Measurements from ENCODE around the gene MARCOL.
A peak's percentile ranks its signal among the peaks of the same experiment; 100 is the strongest.
"Not testable (repeated sequence)": the region's sequence is repeated elsewhere in the genome, so short reads cannot be mapped to it uniquely, and the experiment has no call there.

MARCOL gene

DNA sequence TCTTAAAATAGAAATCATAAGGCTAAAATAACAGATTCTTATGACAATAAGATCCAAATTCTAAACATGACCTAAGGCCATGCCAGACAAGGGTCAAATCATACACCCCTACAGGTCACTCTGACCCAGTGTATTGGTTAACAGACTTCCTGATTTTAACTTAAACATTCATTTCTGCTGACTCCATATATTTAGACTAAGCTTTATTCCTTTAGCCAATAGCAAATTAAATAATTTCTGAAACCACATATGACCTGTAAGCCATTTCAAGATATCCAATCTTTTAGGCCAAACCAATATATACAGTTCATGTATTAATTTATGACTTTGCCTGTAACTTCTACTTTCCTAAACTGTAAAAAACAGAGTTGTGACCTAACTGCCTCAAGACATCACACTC, 22.9 kb downstream of the MARCOL start:
- no peaks in the 10 kb centered on the region for H3K79me2 ChIP-seq (ENCODE audit: control insufficient read depth, insufficient read depth, low read length, poor library complexity)
- H4K8ac ChIP-seq (ENCODE audit: low read depth, low read length) = no peak overlapping the region
- no peak overlapping the region for H2AFZ ChIP-seq (ENCODE audit: insufficient read depth, low read length, poor library complexity)
- no peaks in the 10 kb centered on the region for H3K36me3 ChIP-seq (ENCODE audit: control insufficient read depth in 1 of 2, insufficient read depth in 2 of 2, low read length in 2 of 2)
- H3K79me1 ChIP-seq (ENCODE audit: low read length) = no peaks in the 10 kb centered on the region
- H2BK120ac ChIP-seq (ENCODE audit: insufficient read depth, low read length, poor library complexity) = no peak overlapping the region
- H3K18ac ChIP-seq (ENCODE audit: low read length) = no peak overlapping the region
- H3K27me3 ChIP-seq (ENCODE audit: insufficient read depth, low read length) = no peaks in the 10 kb centered on the region
- H3K27ac ChIP-seq (ENCODE audit: low read depth, low read length) = no peak overlapping the region
- H3K4me2 ChIP-seq (ENCODE audit: low read length) = no peak overlapping the region
- H3K4ac ChIP-seq (ENCODE audit: low read depth, low read length) = no peak overlapping the region
- H2AK5ac ChIP-seq (ENCODE audit: low read length) = no peak overlapping the region
- no peak overlapping the region for H3K23ac ChIP-seq (ENCODE audit: low read length)
- H2BK12ac ChIP-seq (ENCODE audit: low read length) = no peak overlapping the region
- H2BK5ac ChIP-seq (ENCODE audit: low read depth, low read length, poor library complexity) = no peak overlapping the region
- no peaks in the 10 kb centered on the region for H3K4me1 ChIP-seq (ENCODE audit: control insufficient read depth in 1 of 2, insufficient read depth in 2 of 2, low read length in 2 of 2)
- H3K9ac ChIP-seq (ENCODE audit: low read length) = no peak overlapping the region
- no peak for DNase-seq
- no peak overlapping the region for H3K4me3 ChIP-seq (ENCODE audit: low read depth, low read length)
- no peak overlapping the region for H4K91ac ChIP-seq (ENCODE audit: low read depth, low read length)
- no peak overlapping the region for H3K14ac ChIP-seq (ENCODE audit: low read length)
- no peaks in the 10 kb centered on the region for H3K9me3 ChIP-seq (ENCODE audit: insufficient read depth, low read depth, low read length)
- H4K12ac ChIP-seq (ENCODE audit: low read depth, low read length) = no peak overlapping the region

DNA sequence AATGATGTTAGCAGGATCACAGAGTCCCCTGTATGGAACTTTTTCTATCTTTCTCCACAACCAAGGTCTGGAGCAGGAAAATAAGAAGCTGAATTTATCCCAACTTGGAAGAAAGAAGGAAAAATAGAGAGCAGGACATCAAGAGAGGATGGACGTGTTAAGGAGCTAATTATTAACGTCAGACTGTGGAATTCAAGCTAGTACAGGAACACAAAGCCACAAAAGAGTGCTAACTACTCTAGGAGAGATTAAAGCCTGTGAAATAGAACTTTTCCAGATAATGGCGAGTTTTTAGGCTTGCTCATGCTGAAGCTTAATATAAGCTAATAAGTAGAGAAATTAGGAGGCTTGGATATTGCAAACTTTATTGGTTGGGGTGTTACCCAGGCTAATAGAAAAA, 29.6 kb downstream of the MARCOL start:
- H4K12ac ChIP-seq (ENCODE audit: low read depth, low read length) = no peak overlapping the region
- no peak overlapping the region for H3K9ac ChIP-seq (ENCODE audit: low read length)
- no peak overlapping the region for H2AK5ac ChIP-seq (ENCODE audit: low read length)
- no peak overlapping the region for H2BK5ac ChIP-seq (ENCODE audit: low read depth, low read length, poor library complexity)
- no peak overlapping the region for H3K4me2 ChIP-seq (ENCODE audit: low read length)
- no peaks in the 10 kb centered on the region for H3K79me2 ChIP-seq (ENCODE audit: control insufficient read depth, insufficient read depth, low read length, poor library complexity)
- no peak overlapping the region for H2BK120ac ChIP-seq (ENCODE audit: insufficient read depth, low read length, poor library complexity)
- WGBS (ENCODE audit: extremely low coverage, insufficient coverage, insufficient read length) = no CpG with 5 or more reads among the region's 3 CpGs
- H3K4me1 ChIP-seq (ENCODE audit: control insufficient read depth in 1 of 2, insufficient read depth in 2 of 2, low read length in 2 of 2) = no peaks in the 10 kb centered on the region
- H3K4ac ChIP-seq (ENCODE audit: low read depth, low read length) = no peak overlapping the region
- no peak overlapping the region for H4K91ac ChIP-seq (ENCODE audit: low read depth, low read length)
- no peak overlapping the region for H4K8ac ChIP-seq (ENCODE audit: low read depth, low read length)
- no peak overlapping the region for H3K18ac ChIP-seq (ENCODE audit: low read length)
- H3K9me3 ChIP-seq (ENCODE audit: insufficient read depth, low read depth, low read length) = no peaks in the 10 kb centered on the region
- no peak overlapping the region for H3K23ac ChIP-seq (ENCODE audit: low read length)
- H2BK12ac ChIP-seq (ENCODE audit: low read length) = no peak overlapping the region
- no peaks in the 10 kb centered on the region for H3K27me3 ChIP-seq (ENCODE audit: insufficient read depth, low read length)
- no peak overlapping the region for H3K14ac ChIP-seq (ENCODE audit: low read length)
- no peak overlapping the region for H3K4me3 ChIP-seq (ENCODE audit: low read depth, low read length)
- H3K27ac ChIP-seq (ENCODE audit: low read depth, low read length) = no peak overlapping the region
- H3K36me3 ChIP-seq (ENCODE audit: control insufficient read depth in 1 of 2, insufficient read depth in 2 of 2, low read length in 2 of 2) = no peaks in the 10 kb centered on the region
- H3K79me1 ChIP-seq (ENCODE audit: low read length) = no peaks in the 10 kb centered on the region
- no peak overlapping the region for H2AFZ ChIP-seq (ENCODE audit: insufficient read depth, low read length, poor library complexity)
- no peak for DNase-seq

DNA sequence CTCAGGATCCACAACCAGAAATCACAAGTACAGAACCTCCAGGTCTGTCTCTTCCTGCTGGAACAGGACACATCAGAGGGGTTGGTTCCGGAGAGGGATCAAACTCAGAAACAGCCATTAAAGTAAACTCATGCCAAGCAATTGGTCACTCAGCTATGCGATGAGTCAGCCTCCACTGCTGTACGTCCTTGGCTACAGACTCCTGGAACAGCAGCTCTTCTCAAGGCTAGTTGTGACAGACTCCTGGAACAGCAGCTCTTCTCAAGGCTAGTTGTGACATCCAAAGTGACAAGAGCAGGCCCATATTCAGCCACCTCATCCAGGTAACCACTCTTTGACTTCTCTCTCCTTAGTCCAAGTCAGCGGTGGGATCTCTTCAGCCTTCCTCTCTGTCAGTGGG, 30.2 kb downstream of the MARCOL start, which contains the start of gene SPINK13:
Gene SPINK13 (plus strand): TSS at position 229 of the 400 bp plus-strand sequence. CDS start 1,279 bp downstream, outside the sequence.
- Histone ChIP-seq H3K4me2 (ENCODE audit: low read length) (no peak within 1 kb of the TSS), H2BK120ac (ENCODE audit: insufficient read depth, low read length, poor library complexity) (no peak within 1 kb of the TSS), H2AFZ (ENCODE audit: insufficient read depth, low read length, poor library complexity) (no peak within 1 kb of the TSS), H2BK12ac (ENCODE audit: low read length) (no peak within 1 kb of the TSS), H4K91ac (ENCODE audit: low read depth, low read length) (no peak within 1 kb of the TSS), H3K9me3 (ENCODE audit: insufficient read depth, low read depth, low read length) (no peaks in the 10 kb centered on the region), H4K12ac (ENCODE audit: low read depth, low read length) (no peak within 1 kb of the TSS), H3K27ac (ENCODE audit: low read depth, low read length) (no peak within 1 kb of the TSS), H3K4me1 (ENCODE audit: control insufficient read depth in 1 of 2, insufficient read depth in 2 of 2, low read length in 2 of 2) (no peaks in the 10 kb centered on the region), H4K8ac (ENCODE audit: low read depth, low read length) (no peak within 1 kb of the TSS), H3K9ac (ENCODE audit: low read length) (no peak within 1 kb of the TSS), H3K4ac (ENCODE audit: low read depth, low read length) (no peak within 1 kb of the TSS), H3K79me1 (ENCODE audit: low read length) (no peaks in the 10 kb centered on the region), H3K4me3 (ENCODE audit: low read depth, low read length) (no peak within 1 kb of the TSS), H2BK5ac (ENCODE audit: low read depth, low read length, poor library complexity) (no peak within 1 kb of the TSS), H3K79me2 (ENCODE audit: control insufficient read depth, insufficient read depth, low read length, poor library complexity) (no peaks in the 10 kb centered on the region), H3K27me3 (ENCODE audit: insufficient read depth, low read length) (no peaks in the 10 kb centered on the region), H3K23ac (ENCODE audit: low read length) (no peak within 1 kb of the TSS), H3K36me3 (ENCODE audit: control insufficient read depth in 1 of 2, insufficient read depth in 2 of 2, low read length in 2 of 2) (no peaks in the 10 kb centered on the region), H2AK5ac (ENCODE audit: low read length) (no peak within 1 kb of the TSS), H3K14ac (ENCODE audit: low read length) (no peak within 1 kb of the TSS), H3K18ac (ENCODE audit: low read length) (no peak within 1 kb of the TSS)
- DNase-seq = peak; percentile 9 to 44
- WGBS (ENCODE audit: extremely low coverage, insufficient coverage, insufficient read length) = no CpG with 5 or more reads among the region's 4 CpGs

DNA sequence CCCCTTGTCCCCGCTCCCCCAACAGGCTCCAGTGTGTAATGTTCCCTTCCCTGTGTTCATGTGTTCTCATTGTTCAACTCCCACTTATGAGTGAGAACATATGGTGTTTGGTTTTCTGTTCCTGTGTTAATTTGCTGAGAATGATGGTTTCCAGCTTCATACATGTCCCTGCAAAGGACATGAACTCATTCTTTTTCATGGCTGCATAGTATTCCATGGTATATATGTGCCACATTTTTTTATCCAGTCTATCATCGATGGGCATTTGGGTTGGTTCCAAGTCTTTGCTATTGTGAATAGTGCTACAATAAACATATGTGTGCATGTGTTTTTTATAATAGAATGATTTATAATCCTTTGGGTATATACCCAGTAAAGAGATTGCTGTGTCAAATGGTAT, 36.8 kb downstream of the MARCOL start:
- DNase-seq; H3K79me1 ChIP-seq (ENCODE audit: low read length); H2AK5ac ChIP-seq (ENCODE audit: low read length); H4K8ac ChIP-seq (ENCODE audit: low read depth, low read length); H3K36me3 ChIP-seq (ENCODE audit: control insufficient read depth in 1 of 2, insufficient read depth in 2 of 2, low read length in 2 of 2); H2BK120ac ChIP-seq (ENCODE audit: insufficient read depth, low read length, poor library complexity); H3K79me2 ChIP-seq (ENCODE audit: control insufficient read depth, insufficient read depth, low read length, poor library complexity); H2AFZ ChIP-seq (ENCODE audit: insufficient read depth, low read length, poor library complexity); H3K27ac ChIP-seq (ENCODE audit: low read depth, low read length); H3K23ac ChIP-seq (ENCODE audit: low read length); H3K9ac ChIP-seq (ENCODE audit: low read length); H3K27me3 ChIP-seq (ENCODE audit: insufficient read depth, low read length); H3K4ac ChIP-seq (ENCODE audit: low read depth, low read length); H3K14ac ChIP-seq (ENCODE audit: low read length); H4K91ac ChIP-seq (ENCODE audit: low read depth, low read length); H3K18ac ChIP-seq (ENCODE audit: low read length); H3K4me1 ChIP-seq (ENCODE audit: control insufficient read depth in 1 of 2, insufficient read depth in 2 of 2, low read length in 2 of 2); H2BK5ac ChIP-seq (ENCODE audit: low read depth, low read length, poor library complexity); H2BK12ac ChIP-seq (ENCODE audit: low read length); H3K4me2 ChIP-seq (ENCODE audit: low read length); H3K4me3 ChIP-seq (ENCODE audit: low read depth, low read length); H4K12ac ChIP-seq (ENCODE audit: low read depth, low read length); H3K9me3 ChIP-seq (ENCODE audit: insufficient read depth, low read depth, low read length): not testable (repeated sequence)
- WGBS (ENCODE audit: extremely low coverage, insufficient coverage, insufficient read length) = no CpG with 5 or more reads among the region's 2 CpGs

All from trophoblast cell (in vitro differentiated cells and primary cell).